HG02885 (cell line): Measurements from ENCODE around the gene FAM83D.

ENCODE experiments used
- ATAC-seq: cut with Tn5 transposase; IDR thresholded peaks from one replicate; pipeline ENCODE4 v1.9.1; 2021; ENCODE audit warnings: mild to moderate bottlenecking; ENCODE audit not compliant: unreplicated experiment, poor library complexity

Gene FAM83D, protein sequence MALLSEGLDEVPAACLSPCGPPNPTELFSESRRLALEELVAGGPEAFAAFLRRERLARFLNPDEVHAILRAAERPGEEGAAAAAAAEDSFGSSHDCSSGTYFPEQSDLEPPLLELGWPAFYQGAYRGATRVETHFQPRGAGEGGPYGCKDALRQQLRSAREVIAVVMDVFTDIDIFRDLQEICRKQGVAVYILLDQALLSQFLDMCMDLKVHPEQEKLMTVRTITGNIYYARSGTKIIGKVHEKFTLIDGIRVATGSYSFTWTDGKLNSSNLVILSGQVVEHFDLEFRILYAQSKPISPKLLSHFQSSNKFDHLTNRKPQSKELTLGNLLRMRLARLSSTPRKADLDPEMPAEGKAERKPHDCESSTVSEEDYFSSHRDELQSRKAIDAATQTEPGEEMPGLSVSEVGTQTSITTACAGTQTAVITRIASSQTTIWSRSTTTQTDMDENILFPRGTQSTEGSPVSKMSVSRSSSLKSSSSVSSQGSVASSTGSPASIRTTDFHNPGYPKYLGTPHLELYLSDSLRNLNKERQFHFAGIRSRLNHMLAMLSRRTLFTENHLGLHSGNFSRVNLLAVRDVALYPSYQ

DNA sequence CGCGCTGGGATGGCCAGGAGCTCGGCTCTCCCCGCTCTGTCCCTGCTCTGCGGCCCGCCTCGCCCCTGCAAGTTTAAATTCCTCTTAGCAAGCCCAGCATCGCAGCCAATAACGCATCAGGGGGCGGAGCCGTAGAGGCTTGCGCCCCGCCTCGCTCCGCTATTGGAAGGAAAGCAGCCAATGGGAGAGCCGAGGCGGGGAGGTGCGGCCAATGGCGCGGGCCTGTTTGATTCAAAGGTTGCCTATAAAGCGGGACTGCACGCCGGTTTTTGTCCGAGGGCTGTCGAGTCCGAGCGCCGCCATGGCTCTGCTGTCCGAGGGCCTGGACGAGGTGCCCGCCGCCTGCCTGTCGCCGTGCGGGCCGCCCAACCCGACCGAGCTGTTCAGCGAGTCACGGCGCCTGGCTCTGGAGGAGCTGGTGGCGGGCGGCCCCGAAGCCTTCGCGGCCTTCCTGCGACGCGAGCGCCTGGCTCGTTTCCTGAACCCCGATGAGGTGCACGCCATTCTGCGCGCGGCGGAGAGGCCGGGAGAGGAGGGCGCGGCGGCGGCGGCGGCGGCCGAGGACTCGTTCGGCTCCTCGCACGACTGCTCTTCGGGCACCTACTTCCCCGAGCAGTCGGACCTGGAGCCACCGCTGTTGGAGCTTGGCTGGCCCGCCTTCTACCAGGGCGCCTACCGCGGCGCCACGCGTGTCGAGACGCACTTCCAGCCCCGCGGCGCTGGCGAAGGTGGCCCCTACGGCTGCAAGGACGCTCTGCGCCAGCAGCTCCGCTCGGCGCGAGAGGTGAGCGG is at the start of gene FAM83D:
Gene FAM83D, plus strand, starts transcription at position 276 of the 792 bp plus-strand sequence. Its CDS starts 26 bp downstream, at position 302.
- ATAC-seq: peak; percentile 92

DNA sequence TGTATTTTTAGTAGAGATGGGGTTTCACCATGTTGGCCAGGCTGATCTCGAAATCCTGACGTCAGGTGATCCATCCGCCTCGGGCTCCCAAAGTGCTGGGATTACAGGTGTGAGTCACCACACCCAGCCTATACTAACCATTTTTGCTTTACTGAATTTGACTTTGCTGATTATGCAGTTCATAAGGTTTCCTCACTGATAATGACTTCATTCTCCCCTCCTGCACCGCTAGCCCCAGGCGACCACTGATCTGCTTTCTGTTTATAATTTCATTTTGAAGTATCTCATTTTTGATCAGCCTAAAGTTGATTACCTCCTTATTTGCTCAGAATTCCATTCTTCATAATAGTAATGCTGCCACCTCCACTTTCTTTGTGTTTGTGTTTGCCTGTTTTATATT is 48.7 kb upstream of the FAM83D start:
- no peak for ATAC-seq

DNA sequence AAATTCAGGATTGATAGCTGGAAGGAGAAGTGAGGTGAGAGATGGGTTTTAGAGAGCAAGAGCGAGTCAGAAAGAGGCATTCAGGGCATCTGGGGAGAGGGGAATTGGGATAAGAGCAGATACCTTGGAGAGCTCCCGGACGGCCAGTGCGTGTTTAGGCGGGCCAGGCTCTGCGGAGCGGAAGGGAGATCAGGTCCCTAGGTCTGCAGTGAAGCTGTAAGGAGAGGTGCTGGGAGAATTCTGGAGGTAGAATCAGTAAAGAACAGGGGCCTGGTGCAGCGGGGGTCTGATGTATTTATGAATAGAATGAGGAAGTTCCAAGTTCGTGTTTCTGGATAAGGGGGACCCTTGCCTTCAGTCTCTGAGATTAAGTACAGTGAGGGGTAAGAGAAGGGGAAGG is 47.4 kb upstream of the FAM83D start:
- ATAC-seq: no peak

DNA sequence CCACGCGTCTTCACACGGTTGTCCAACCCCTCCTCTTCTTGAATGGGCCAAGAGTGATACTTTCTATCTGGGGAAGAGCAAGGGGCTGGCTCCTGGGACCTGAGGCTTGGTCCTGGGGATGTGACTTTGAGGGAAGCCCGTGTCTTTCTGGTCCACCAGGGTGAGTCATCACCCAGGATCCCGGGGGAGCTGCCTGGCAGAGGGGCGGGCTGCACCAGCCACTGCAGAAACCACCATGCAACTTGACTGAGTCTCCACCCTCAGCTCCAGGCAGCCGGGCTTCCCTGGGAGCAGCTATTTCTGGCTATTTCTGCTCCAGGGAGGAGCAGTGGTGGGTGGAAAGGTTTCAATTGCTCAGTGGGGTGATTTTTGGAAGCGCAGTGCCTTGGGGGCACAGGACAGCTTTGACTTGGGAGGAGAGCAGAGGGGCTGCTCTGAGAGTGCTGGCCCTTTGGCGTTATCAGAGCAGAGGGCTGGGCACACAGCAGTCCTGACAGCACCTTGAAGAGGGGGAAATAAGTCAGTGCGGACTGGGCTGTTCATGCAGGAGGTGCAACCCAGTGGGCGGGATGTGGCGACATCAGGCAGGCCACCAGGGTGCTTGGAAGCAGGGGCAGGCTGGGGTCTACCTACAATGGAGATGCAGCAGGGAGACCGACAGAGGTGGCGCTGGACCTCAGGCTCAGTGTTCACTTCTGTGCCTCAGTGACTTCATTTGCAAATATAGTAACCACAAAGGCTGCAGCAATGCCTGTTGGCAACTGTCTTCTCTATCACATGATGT is 45.1 kb upstream of the FAM83D start:
- ATAC-seq: no peak

DNA sequence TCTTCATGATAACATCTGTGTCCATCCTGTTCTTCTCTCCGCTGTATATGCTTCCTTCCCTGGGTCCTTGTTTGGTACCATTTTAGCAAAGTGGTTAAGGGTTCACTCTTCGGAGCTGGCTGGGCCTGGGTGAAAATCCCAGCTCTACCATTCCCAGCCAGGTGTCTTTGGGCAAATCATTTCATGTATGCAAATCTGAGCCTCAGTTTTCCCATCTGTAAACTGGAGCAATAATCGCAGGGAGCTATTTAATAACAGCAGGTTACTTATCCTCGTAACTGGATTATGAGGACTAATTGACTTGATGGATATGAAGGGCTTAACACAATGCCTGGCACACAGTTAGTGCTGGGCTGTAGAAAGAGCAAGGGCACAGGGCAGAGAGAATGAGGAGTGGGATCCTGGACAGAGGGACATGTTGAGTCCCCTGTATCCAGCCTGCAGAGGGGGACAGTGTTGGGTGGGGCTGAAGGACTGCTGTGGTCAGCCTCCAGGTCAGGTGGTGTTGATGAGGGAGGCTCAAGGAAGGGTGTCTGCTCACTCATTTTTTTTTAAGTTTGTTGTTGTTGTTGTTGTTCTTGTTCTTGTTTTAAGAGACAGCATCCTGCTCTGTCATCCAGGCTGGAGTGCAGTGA is 44.3 kb upstream of the FAM83D start:
- ATAC-seq: no peak

DNA sequence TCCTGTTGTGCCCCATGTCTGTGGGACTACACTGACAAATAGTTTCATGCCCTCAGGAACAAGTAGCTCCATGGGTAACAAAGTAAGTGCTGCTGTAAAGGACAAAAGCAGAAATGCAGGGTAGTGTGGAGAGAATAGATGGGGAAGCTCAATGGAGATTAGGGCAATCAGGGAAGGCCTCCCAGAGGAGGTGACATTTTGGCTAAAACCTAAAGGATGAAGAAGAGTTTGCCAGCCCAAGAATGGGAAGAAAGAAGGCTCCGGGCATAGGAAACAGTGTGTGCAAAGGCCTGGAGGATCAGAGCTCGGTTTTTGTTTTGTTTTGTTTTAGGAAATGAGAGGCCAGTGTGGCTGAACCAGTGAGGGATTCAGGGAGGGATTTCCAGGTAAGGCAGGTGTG is 43.6 kb upstream of the FAM83D start:
- no peak for ATAC-seq

DNA sequence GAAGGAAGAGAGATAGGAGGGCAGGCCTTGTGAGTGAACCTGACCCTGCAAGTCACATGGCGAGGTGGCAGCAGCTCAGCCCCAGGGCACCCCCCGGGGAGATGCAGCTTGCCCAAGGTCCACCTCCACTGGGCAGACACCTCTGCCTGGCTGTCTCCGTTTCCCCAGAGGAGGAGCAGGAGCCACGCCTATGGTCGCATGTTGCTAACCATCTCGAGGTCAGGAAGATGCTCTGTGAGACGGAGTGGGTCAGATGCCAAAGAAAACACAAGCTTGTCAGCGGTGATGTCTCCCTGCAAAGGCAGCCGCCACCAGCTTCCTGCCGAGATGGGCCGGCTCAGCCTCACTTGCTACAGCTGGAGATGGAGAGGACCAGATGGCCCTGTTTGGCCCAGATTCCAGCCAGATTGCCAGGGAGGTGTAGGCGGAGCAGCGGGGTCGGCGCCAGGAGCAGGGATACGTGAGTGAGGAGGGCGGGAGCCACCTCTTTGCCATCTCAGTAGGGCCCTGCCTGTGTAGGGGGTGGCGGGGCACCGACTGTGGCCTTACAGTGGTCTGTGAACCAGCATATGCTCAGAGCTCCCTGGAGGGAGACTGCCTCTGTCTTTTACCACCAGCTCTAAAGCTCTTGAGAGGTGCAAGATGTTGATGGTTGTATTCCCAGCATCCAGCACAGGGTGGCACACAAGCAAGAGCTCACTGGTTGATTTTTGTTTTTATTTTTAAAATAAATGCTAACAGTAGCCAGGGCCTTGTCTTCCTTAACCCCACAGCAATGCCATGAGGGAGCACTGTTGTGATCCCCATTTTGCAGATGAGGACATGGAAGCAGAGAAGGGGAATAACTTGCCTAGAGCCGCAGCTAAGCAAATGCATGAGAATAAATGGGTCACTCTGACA is 42.9 kb upstream of the FAM83D start:
- no peak for ATAC-seq

DNA sequence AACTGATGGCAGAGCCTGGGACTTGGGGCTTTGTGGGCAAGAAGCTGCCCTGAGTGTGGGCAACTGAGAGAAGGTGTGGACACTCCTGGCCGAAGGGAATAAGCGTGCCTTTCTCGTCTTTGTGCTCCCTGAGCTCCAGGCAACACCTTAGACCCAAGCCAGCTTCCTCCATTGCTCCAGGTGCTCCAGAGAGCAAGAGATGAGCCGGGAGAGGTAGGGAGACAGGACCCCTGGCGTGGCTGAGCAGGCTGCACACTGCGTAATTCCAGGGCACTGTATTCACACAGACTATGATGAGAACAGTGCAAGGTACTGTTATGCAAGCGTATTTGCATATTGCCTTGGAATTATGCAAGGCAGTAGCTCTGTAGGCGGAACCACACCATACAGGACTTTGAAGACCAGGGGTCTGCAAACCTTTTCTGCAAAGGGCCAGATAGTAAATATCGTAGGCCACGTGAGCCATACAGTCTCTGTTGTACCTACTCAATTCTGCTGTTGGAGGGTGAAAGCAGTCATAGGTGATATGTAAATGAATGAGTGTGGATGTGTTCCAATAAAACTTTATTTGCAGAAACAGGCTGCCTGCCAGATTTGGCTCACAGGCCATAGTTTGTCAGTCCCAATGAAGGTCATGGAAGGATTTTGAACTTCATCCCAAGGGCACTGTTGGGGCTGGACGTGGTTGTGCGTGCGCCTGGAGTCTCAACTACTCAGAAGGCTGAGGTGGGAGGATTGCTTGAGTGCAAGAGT is 42.1 kb upstream of the FAM83D start:
- ATAC-seq: no peak

DNA sequence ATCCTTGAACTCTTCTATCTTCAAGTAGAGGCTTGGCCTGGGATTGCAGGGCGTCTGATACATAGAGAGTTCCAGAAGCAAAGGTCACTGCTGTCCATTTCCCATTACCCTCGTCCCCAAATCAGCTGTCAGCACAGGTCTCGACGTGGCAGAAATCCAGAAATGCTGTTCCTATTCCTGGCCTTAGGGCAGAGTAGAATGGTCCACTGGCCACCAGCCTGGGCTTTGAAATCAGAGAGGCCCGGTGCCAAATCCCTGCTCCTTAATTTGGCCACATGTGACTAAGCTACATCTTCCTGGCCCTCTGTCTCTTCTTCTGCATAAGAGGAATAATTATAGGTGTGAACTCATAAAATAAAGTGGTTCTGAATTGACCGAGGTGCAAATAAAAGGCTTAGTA is 40.9 kb upstream of the FAM83D start:
- ATAC-seq: no peak

DNA sequence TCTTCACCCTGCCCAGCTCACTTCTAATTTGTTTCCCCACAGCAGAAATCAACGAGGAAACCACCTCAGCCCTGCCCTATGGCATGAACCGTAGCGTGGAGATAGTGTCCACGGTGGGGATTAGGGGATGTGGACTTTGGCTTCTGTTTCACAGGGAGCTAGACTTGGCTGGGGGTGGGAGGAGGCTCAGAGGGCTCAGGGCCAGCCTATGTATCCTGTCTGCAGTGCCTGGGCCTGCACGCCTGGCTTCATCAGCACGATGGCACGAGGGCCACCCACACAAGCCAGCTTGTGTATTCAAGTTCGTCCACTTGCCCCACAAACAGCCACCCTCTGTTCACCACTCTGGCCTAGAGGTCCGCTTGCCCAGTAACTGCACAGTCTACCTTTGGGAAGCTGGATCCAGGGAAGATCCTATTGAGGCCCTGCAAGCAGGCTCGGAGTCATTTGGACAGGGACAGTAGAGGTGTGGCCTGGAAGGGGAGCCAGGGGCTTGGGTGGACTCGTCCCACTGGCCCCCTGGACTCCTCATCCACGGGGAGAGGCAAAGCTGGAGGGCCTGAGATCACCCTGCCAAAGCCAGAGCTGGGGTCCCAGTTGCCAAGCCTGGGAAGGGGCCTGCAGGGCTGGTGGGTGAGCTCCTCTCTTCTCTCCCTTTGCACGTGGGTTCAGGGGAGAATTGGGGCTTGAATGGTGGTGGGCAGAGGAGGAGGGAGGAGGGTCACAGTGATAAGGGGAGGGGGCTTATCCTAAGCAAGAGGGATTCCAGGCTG is 38.0 kb upstream of the FAM83D start:
- ATAC-seq: no peak

DNA sequence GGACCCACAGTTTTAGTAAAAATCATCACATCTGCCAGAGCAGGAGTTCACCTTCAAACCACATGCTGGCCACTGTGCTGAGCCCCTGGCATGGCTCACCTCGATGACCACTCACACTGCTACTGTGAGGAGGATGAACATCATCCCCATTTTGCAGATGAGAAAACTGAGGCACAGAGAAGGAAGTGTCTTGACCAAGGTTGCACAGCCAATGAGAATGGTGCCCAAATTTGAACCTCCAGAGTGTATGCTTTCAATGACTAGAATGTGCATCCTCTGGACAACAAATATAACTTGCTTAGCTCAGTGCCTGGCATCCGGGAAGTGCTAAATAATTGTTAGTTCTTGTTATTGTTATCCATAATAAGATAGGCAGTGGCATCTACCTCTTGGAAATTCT is 37.2 kb upstream of the FAM83D start:
- no peak for ATAC-seq

DNA sequence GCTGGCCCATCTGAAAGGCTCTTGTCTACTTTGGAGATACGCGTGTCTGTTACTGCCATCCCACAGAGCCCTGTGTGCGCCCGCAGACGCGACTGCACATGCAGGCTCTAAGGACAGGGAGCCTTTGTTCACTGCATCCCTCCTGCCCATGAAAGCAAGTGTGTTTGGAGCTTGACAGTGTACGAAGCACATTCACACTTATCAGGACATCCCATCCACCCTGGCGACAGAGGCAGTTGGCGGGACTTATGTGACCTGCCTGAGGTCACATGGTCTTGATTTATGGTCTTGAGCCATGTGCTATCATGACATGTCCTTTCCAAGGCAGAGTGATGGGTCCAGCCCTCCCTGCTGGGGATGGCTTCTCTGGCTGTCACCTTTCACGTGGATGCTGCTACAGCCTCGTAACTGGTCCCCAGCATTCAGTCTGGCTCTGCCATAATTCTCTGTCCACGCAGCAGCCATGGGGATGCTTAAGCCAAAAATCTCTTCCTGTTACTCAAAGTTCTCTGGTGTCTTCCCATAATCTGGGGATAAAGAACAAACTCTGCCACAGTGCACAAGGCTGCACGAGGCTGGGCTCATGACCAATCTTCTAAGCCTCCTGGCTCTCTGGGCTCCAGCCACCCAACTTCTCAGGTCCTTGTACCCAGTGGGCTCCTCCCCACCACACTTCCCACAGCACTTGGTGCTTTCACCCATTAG is 36.3 kb upstream of the FAM83D start:
- no peak for ATAC-seq

DNA sequence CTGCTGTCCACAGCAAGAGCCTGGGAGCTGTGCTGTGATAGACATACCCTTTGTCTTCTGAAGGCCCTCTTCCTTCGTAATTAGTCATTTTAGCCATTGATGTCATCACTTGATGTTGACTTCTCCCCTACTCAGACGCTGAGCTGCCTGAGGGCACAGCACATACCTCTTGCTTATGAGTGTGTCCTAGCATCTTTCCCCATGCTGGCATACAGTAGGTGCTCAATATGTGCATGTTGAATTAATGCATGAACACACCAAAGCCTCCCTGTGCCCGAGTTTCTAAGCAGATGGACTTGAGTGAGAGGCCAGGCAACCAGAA is 35.8 kb upstream of the FAM83D start:
- ATAC-seq: no peak

DNA sequence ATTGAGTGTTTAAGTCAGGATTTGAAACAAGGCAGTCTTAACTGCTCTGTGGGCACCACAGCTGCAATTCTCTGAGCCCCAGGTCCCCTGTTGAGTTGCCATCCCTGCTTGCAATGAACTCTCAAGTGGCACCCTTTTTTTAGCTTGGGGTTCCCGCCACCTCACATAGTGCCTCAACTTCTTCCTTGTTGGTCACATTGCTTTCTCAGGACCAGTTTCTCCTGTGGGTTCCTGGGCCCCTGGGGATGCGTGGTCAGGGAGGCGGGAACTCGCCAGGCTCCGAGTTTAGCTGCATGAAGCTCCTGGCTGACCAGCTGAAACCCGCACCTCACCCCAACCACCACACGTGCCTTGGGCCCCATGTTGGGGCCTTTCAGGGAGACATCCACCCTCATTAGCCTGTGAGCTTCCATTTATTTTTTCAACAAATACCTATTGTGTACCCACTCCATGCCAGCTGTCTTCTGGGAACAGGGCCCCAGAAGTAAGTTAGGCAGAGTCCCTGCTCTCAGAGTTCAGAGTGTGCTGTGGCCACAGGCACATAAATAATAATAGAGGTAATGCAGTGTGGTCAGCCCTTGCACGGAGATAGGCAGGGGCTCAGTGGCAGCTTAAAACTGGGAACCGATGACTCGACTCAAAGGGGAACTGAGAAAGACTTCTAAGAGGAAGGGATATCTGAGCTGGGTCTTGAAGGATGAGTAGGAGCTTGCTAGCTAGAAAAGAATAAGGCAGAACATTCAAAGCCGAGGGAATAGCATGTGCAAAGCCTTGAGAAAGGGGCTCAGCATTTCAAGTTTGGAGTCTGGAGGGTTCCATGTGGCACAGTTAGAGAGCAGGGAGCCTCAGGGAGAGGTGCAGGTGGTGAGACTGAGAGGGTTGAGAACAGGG is 33.9 kb upstream of the FAM83D start:
- ATAC-seq: peak; percentile 71

DNA sequence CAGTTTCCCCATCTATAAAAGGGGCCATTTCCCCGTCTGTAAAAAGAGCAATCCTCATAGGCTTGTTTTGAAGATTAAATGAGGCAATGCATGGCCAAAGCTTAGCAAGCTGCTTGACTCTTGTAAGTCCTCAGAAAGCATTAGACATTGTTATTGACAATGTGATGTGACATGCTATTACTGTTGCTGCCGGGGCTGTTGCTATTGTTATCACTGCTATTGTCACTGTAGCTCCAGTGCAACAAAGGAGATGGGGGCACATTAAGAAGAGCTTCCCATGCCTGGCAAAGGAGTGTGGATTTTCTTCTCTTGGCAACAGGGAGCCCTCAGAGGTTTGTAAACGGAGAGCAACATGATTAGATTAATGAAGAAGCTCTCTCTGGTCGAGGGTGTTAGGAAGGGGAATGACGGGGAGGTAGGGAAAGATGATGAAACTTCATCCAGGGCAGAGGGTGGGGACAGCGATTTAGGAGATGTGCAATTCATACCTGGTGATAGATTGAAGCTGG is 33.1 kb upstream of the FAM83D start:
- peak; percentile 4 for ATAC-seq

DNA sequence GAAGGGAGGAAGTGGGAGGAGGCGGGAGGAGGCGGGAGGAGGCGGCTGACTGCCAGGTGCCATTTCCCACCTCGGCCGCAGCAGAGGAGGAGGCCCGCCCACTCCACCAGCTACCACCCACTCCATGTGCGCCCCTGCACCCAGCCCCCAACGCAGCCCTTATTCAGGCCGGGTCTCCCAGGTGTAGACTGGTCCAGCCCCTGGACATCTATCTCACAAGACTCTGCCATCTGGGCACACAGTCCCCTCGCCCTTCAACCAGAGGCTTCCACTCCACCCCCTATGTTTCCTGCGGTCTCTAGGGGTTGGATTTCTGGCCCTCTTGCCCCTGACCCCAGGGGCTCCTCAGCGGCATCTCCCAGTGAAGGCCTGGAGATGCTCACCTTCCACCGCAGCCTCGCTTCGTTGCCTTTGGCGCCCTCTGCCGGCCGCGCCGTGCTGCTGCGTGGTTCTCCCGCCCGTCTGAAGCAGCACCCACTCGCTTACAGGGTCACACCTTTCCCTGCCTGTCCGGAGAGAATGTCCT is 32.6 kb upstream of the FAM83D start:
- peak; percentile 50 for ATAC-seq
